GM19025 (cell line): ENCODE data around the gene NACC2.

Experiments
- ATAC-seq: cut with Tn5 transposase; IDR thresholded peaks from one replicate; pipeline ENCODE4 v1.9.1; 2021; ENCODE audit warnings: mild to moderate bottlenecking, low read depth, moderate library complexity; ENCODE audit not compliant: unreplicated experiment

Gene NACC2

DNA sequence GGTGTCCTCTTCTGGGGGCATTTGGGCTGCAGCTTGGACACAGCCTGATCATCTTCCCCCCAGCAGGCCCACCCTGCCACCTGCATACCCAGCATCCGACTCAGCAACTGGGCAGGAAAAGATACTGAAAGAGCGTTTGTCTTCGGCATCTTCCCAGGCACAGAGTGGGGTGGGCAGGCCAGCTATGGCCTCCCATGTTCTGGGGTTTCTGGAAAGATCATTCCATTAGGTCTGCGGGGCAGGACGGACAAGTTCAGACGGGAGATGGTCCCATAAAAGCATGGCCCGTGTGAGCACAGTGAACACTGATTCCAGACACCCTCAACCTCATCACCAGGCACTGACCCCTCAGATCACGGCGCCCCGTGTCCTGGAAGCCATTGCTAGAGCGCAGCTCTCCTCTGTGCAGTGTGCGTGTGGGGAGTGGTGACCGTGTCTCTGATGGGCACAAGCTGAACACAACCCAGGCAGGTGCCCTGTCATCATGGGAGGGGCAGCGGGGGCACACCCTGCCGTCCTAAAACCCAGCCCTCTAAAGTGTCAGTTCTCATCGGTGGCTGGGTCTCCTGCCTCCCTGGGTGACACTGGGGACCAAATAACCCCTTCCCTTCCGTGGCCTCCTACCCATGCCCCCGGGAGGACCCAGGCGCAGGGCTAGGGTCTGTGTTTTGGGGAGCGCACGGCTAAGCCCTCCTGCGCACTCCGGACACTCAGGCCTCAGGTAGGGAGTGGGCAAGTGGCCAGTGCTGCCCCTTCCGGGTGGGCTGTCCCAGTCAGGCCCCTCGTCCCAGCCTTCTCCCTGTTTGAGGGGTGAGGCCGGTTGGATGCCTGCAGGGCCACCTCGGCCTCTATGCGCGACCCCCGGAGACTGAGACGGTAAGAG is 36.8 kb upstream of the NACC2 start:
- ATAC-seq = no peak

DNA sequence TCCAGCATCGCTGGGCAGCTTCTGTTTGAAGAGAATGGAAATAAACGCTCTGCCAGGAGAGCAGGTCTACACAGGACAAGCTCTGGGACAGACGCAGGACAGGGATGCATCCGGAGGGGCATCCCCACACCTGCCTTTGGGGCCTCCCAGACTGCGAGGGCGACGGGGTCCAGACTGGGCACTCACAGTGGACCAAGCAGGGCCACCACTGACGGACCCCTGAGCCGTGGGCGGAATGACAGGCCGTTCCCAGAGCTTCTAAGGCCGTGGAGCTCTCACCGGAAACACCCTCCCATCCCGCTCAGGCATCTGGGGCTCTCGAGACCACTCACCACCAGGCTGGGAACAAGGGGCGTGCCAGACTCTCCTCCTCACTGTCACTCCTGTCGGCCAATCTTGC is 34.1 kb upstream of the NACC2 start:
- no peak for ATAC-seq

DNA sequence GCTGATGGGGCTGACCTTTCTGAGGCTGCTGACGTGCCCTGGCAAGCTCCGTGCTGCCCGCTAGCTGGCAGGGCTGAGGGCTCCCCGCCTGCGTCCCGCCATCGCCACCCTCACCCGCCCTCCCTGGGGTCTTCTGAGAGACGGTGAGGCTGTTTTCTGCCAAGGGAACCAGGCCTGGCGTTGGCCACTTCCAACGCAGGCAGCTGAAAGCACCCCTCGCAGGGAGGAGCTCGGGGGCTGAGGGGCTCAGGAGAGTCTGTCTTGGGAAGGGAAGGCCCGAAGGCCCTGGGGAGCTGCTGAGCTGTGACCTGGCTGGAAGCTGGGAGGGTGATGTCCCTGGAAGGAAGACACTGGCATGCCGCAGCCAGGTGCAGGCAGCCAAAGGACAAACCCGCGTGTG is 33.3 kb upstream of the NACC2 start:
- ATAC-seq = no peak

DNA sequence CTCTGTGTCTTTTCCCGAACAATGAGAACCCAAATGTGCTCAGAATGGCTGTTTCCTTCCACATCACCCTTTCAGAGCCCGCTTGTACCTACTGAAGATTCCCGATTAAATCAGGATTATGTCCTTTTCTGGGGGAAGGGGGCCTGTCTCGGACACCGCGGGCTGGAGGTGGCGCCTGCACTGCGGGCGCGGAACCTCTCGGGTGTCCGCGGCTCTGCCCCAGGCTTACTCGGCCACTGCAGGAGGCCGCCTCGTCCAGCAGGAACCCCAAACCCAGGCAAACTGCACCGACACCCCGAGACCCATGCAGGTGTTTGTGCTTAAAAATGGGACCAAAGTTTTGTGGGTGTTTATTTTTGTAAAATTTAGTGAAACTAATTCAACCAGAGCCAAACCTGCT is 32.2 kb upstream of the NACC2 start:
- no peak for ATAC-seq

DNA sequence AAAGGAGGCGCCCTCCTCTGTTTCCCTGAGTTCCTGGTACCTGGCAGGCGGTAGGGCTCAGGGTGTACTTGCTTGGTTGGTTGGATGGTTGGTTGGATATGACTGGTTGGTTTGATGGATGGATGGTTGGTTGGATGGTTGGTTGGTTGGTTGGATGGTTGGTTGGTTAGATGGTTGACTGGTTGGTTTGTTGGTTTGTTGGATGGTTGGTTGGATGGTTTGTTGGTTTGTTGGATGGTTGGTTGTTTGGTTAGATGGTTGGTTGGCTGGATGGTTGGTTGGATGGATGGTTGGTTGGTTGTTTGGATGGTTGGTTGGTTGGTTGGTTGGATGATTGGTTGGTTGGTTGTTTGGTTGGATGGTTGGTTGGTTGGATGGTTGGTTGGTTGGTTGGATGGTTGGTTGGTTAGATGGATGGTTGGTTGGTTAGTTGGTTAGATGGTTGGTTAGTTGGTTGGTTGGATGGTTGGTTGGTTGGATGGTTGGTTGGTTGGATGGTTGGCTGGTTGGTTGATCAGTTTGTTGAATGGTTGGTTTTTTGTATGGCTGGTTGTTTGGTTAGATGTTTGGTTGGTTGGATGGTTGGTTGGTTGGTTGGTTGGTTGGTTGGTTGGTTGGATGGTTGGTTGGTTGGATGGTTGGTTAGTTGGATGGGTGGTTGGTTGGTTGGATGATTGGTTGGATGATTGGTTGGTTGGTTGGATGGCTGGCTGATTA is 30.0 kb upstream of the NACC2 start:
- ATAC-seq = no peak

DNA sequence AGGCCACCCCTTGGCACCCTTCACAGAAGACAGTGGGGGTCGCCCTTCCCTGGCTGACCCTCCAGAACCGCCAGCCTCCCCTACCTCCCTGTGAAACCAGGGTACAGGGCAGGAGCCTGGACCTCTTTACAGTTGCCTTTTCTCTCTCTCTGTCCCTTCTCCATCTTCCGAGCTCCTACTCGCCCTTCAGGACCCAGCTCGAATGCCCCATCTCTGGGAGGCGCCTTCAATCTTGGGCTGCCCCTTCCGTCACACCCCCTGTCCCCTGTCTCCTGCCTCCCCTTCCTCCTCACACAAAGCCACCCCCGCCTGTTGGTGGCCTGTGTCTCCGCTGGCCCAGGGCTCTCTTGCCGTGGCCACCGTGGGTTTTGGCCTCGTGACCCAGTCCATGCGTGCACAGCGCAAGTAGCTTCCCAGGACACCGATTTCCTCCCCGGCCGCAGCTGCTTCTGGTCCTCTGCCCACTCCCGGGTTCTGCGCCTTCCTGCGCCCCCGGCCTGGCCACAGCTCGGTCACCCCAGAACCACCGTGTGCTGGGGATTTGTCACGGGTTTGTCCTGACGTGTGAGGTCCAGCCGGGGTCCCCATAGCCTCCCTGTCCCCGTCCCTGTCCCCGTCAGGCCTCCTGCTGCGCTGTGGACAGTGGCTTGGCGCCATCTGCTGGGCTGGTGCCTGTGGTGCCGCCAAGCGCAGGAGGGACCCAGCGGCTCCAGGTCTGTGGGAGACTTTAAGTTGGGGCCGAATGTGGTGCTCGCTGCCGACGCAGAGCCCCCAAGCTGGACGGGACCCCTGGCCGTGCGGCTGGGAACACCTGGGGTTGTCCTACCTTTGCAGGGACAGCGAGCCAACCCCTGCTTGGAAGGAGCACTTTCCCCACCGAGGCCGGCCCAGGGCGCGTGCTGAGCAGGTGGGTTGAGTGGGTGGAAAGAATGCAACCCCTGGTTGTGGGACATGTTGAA is 27.6 kb upstream of the NACC2 start:
- ATAC-seq = no peak

DNA sequence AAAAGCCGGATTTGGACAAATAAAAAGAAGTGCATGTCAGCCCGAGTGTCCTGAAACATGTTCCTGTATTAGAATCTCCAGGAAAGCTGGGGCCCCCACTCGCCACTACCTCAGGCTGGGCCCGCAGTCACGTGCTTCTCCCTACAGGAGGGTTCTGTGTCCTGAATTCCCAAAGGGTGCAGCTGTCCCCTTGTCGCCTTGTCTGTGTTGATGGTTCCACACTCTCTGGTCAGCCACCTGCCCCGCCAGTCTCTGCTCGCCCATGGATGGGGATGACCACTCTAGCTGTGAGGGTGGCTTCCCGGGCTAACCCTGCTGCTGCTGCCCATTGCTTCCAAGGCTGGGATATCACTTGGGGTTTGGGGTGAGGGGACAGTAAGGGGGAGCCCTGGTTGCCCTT is 26.7 kb upstream of the NACC2 start:
- no peak for ATAC-seq

DNA sequence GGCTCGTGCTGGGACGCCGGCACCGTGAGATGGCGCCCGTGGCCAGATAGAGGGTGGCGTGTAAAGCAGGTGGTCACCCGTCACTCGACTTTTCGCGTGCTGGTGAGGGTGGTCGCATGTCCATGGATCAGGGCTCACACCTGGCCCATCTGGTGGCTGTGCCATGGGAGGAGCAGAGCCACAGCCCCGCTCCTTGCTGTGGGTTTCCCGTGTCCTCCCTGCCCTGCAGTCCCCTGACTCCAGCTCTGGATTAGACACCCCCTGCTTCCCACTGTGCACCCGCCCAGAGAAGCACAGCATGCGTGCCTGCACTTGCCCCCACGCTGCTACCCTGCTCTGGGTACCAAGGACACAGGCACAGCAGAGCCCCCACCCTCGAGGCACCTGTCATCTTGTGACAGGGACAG is 25.4 kb upstream of the NACC2 start:
- ATAC-seq = no peak

DNA sequence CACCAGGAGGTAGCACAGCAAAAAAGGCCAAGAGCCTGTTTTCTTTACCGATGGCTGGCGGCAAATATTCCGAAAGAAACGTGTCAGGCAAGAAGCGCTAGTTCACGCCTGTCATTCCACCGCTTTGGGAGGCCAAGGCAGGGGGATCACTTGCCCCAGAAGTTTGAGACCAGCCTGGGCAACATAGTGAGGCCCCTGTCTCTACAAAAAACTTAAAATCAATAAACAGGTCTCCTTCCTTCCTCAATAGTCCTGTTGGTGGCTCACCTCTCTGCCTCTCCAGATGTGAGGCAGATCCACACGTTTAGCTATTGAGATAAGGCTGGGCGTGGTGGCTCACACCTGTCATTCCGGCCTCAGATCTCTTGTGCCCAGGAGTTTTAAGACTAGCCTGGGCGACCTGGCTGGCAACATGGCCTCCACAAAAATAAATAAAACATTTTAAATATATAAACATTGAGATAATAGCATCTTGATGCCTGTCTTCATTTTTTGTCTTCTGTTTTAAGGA is 24.8 kb upstream of the NACC2 start:
- no peak for ATAC-seq

DNA sequence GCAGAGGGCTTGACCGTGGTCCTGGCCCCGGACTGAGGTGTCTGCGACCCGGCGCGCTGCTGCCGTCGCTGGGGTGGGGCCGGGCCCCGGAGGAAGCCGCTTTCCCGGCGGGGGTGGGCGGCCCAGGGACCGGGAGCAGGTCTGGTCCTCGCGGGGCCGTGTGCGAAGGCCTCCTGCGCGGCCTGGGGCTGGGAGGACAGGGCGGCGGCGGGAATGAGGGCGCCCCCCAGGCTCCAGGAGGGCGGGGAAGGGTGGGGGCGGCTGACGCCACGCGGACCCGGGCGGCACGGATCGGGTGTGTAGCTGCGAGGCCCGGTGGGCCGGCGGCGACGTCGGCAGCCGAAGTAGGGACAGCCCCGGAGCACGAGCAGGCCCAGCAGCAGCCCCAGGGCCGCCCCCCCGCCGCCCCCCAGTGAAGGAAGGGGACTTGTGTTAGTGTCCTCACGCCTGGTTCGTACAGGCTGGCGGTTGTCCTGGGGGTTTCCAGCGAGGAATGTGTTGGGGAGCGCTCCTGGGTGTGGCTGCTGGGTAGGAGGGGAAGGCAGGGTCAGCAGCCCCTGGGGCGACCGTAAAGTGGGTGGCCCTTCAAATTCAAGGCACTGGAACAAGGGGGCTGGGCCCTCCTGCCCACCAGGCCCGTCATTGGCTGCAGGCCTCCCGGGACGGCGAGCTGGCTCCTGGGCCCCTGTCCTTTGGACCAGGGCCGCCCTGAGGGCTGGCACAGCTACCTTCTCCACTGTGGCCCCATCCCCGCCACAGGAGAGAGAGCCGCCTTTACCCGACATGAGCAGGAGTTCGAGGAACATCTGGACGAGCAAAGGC is 24.2 kb upstream of the NACC2 start:
- no peak for ATAC-seq

DNA sequence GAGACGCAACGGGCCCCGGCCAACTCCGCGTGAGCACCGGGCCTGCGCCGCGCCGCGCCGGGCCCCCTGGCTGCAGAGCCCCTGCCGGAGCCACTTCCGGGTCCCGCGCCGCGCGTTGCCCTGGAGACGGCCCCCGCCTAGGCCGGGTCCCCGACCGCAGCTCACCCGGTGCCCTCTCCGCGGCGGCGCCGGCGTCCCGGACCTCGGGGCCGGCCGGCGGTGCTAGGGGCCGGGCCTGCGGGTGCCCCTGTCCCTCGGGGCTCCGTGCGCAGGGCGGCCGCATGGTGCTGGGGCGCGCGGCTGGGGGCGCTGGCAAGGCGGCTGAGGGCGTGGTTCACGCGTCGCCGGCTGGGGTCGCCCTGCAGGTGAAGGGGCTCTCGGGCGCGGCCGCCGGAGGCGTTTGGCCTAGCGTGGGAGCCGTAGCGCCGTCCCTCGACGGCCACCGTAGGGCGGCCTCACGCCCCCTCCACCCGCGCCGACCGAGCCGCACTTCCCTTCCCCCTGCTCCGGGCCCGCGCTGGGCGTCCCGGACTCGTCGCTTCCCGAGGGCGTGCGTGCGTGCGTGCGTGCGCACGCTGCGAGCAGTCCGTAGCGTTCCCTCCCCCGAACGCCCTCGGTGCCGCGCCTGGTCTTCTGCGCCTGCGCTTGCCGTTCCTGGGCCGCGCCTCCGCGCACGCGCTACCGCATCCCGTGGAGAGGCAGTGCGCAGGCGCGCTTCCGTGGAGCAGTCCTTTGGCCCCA is 23.4 kb upstream of the NACC2 start, which contains the start of gene TMEM250:
Gene TMEM250 (minus strand): TSS at position 556 of the 741 bp plus-strand sequence. CDS start 1,975 bp downstream, outside the sequence.
- peak; percentile 76 for ATAC-seq

DNA sequence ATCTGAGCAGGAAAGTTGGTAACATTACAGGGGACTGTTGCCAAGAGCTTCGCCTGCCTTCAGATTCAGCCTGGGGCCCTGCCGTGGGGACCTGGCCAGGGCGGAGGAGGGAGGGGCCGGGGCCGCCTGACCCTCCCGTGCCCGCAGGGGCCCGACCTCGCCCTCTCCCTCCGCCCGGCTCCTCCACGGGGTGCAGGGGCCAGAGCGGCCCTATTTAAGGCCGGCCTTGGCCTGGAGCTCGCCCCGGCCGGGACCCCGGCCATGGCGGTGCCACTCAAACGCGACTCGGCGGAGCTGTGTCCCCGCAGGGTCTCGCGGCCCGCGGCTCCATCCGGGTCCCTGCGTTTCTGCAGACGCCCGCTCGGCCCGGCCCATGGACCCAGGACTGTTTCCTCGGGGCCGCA is 22.8 kb upstream of the NACC2 start:
- no peak for ATAC-seq

DNA sequence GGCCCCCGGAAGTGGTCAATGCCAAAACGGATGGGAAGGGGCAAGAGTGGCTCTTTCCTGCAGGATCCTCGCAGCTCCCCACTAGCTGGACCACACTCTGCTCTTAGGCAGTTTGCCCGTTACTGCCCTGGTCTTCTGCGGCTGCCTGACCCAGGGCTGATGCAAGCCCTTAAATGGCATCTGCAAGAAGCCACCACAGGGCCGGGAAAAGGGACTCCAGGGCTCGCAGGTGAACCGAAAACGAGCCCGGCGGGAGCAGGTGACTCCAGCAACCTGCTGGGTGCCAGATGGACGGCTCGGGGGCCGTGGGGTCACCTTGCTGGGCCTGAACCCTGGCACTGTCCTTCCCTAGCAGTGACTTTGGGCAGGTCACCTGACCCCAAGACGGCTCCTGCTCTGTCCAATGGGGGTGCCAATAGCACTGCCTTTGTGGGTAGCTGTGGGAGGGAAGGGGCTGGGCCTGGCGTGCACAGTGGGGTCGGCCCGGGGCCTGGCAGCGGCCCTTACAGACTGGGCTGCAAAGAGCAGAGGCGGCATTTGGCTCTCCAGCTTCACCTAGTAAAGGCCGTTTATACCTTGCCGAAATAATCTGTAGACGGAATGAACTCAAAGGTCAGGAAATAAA is 22.3 kb upstream of the NACC2 start:
- no peak for ATAC-seq

DNA sequence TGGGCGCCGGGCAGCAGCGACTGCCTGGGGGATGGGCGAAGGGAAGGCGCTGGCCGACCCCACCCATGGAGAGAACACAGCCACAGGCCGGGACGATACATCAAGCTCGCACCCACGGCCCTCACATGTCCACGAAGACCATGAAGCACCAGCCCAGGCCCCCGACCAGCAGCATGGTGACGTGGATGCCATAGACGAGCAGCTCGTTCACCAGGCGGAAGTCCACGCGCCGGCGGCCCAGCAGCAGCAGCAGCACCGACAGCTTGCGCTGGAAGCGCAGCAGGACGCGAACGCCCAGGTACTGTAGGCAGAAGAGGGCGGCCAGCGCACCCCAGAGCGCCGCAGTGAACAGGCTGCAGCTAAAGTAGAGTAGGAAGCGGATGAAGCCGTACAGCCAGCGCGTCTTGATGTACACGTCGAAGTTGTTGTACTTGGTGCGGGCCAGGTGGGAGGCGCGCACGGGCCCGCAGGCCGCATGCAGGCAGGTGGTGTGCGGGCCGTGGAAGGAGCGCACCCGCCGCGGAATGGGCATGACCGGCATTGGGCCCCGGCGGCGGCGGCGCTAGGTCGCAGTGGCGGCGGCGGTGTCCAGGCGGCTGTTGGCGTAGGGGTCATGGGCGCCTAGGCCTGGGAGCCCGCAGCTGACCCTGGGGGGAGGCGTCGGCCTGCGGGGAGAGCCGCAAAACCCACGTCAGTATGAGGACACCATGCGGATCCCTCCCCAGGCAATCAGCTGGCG is 21.4 kb upstream of the NACC2 start:
- ATAC-seq = no peak

DNA sequence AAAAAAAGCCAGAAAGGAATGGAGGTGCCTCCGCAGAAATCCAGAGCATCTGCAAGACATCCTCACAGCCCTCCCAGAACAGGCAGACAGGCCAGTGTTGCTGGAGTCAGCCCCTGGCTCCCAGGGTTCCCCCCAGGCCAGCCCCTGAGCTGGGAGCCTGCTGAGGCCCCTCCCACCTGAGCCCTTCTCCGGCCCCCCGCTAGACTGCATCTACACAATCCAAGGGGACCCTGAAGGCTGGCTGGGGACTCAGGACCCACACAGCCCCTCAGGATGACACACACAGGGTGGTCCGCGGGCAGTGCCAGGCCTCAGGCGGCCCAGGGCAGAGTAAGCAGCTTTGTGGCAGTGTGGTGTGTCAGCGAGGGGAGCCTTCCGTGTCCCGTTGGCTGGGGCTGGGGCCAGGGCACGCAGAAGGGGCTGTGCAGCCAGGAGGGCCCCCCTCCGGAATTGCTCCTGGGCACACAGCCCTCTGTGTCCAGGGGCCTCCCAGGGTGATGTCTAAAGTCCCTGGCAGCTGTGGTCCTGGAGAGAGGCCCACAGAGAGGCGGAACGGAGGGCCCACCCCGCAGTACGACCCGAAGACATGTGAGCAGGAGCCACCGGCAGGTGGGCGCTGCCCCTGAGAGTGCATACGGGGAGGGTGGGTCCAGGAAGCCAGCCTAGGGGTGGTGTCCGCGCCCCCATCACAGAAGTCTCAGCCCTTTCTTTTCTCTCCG is 20.7 kb upstream of the NACC2 start:
- ATAC-seq = no peak

DNA sequence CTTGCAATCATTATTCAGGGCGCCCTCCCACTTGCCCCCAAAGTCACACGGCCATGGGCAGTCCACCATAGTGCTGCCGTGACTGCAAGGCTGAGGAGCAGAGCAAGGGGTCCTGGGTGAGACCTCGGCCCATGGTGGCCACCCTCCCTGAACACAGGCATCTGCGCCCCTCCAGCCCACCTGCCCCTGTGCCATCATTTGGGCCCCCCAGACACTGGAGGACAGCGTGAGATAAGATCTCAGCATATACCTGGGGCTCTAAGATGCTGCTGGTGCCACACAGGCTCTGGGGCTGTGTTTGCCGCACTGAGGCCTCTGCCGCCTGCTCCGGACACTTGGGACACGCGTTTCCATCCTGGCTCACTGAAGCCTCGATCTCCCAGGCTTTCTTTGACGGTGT is 20.1 kb upstream of the NACC2 start:
- no peak for ATAC-seq

DNA sequence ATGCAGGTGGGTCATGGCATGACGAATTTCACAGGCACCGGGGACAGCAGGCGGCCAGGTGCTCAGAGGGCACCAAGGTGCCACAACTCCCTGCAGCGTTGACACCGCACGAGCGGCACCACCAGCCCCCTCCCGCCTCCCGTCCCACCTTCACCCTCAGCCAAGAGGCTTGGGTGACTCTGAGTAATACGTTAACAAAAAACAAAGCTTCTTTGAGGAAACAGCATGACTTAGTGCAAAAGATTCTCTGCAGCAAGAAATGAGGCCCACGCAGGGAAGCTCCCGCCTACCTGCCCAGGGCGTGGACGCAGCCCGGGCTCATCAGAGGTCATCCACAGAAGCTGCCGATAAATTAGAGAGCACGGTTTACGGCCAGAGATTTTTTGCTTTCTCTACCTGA is 19.5 kb upstream of the NACC2 start:
- ATAC-seq = no peak
